CD4-positive, alpha-beta T cell treated with Interleukin-17A for 1 hour (primary cell): ENCODE measurements around the gene CEP120.

Experiments used
- DNase-seq: peaks from one replicate; pipeline ENCODE4 v3.0.0-alpha.2; 2020

CEP120 gene

DNA sequence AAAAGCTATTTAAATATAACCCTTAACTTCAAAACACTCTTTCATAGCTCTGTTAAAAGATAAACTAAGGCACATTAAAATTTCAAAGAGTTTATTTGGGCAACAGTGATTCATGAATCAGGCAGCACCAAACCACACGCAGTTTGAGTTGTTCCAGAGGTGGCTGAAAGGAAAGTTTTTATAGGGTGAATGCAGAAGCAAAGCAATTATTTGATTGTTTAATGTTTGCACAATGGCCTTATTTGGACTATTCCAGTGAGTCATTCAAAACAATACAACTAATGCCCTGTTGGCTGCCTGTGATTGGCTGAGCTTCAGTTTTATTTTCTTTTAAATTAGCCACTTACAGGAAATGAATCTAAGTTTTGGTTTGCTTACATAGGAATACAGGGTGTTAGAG, 125.3 kb downstream of the CEP120 start:
- DNase-seq: no peak

DNA sequence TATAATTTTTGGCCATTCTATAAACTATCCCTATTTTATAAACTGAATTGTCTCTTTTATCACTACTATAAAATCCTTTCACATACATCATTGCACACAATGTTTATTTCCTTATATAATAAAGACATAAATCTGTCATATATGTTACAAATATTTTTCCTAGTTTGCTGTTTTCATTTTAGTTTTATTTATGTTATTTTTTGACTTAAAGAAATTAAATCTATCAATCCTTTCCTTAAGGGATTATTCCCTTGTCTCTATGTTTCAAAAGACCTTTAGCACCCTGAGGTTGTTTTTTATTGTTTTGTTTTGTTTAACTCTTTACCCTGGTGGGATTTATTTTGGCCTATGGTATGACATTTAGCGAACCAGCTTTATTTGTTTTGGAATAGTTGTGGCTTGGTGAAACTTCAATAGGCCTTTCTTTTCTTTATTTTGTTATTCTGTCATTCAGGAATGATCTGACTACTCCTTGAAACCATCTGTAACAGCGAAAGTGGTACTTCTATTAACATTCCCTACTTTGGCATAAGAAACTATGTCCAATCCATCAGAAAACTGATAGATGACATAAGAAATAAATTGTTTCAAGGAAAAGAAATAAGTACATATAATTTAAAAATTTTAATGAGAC, 125.9 kb downstream of the CEP120 start:
- DNase-seq: no peak
